A673 (cell line): Measurements from ENCODE around the gene BAIAP2. TPM values are rescaled to one million over a fixed set of nuclear protein-coding genes. Genes with fewer than 3 reads are reported as not detected.

Experiments
- BruUV-seq: library from RNA; stranded (reverse); fragments of 400-500 nt; replicated peaks from 2 replicates; lab custom pipeline; 2021; lab: Mats Ljungman, UMichigan
- CTCF ChIA-PET: fragments of 300-600 bp; sonication (Branson Sonifier 250); formaldehyde crosslinking; loops from one replicate; lab custom pipeline; 2022; ENCODE audit warnings: antibody characterized with exemption; lab: Charles Lee
- POLR2A ChIA-PET: fragments of 300-600 bp; sonication (Branson Sonifier 250); formaldehyde crosslinking; loops from one replicate; lab custom pipeline; 2022; ENCODE audit warnings: antibody characterized with exemption; ENCODE audit not compliant: low non-redundant PET; lab: Charles Lee
- DNase-seq: peaks from one replicate; pipeline ENCODE4 v3.0.0-alpha.2; 2015; ENCODE audit warnings: low spot score
- H3K27ac ChIP-seq: fragments of 200-600 bp; sonication (generic); 2 replicates; pipeline ENCODE4 v1.5.1; 2016; ENCODE audit warnings: mixed run types, low read depth, mild to moderate bottlenecking, mixed read lengths, antibody characterized with exemption, low read length; ENCODE audit not compliant: poor library complexity, severe bottlenecking
- H3K27me3 ChIP-seq: fragments of 200-600 bp; sonication (generic); replicated peaks from 2 replicates; pipeline ENCODE4 v1.6.1; 2017; ENCODE audit warnings: mixed run types, low read depth, mild to moderate bottlenecking, mixed read lengths, antibody characterized with exemption, low read length; ENCODE audit not compliant: insufficient read depth, poor library complexity
- H3K36me3 ChIP-seq: fragments of 200-600 bp; sonication (generic); 2 replicates; pipeline ENCODE4 v1.6.1; 2016; ENCODE audit warnings: mixed run types, mild to moderate bottlenecking, mixed read lengths, antibody characterized with exemption, low read length; ENCODE audit not compliant: insufficient read depth, poor library complexity, severe bottlenecking
- H3K4me1 ChIP-seq: fragments of 200-600 bp; sonication (generic); 2 replicates; pipeline ENCODE4 v1.6.1; 2017; ENCODE audit warnings: mixed run types, mild to moderate bottlenecking, mixed read lengths, antibody characterized with exemption, low read length; ENCODE audit not compliant: insufficient read depth, poor library complexity, severe bottlenecking
- H3K4me3 ChIP-seq: fragments of 200-600 bp; sonication (generic); 2 replicates; pipeline ENCODE4 v1.5.1; 2016; ENCODE audit warnings: low read depth, mixed run types, mild to moderate bottlenecking, mixed read lengths, low read length; ENCODE audit not compliant: poor library complexity, severe bottlenecking
- H3K9me3 ChIP-seq: fragments of 200-600 bp; sonication (generic); 2 replicates; pipeline ENCODE4 v1.6.1; 2016; ENCODE audit warnings: mixed run types, low read depth, mild to moderate bottlenecking, mixed read lengths, antibody characterized with exemption, low read length; ENCODE audit not compliant: poor library complexity, severe bottlenecking
- EZH2 ChIP-seq: fragments of 200-600 bp; sonication (generic); IDR thresholded peaks from 2 replicates; pipeline ENCODE4 v1.6.1; 2017; ENCODE audit warnings: borderline replicate concordance, low read depth, mild to moderate bottlenecking, mixed read lengths, antibody characterized with exemption, low read length; ENCODE audit not compliant: poor library complexity, severe bottlenecking
- intact Hi-C: fragments of 100-400 bp; cut with micrococcal nuclease; formaldehyde crosslinking; loops from one replicate; pipeline ENCODE4 v1.10.0; 2022; ENCODE audit not compliant: unreplicated experiment
- total RNA-seq: library from RNA; stranded (reverse); gene quantifications from 2 replicates; pipeline ENCODE4 v1.2.3, GENCODE V29; 2021
- TF ChIP-seq, protein P1 (sequence below): fragments of 300-800, 200-600 bp; sonication (generic); conservative IDR thresholded peaks from 2 replicates; pipeline ENCODE4 v1.5.1; 2017; ENCODE audit warnings: low read depth, mild to moderate bottlenecking, antibody characterized with exemption, low read length, moderate library complexity, mixed read lengths

Gene BAIAP2
- total RNA-seq, 1 experiment from 2014 or later = 51.6 TPM

DNA sequence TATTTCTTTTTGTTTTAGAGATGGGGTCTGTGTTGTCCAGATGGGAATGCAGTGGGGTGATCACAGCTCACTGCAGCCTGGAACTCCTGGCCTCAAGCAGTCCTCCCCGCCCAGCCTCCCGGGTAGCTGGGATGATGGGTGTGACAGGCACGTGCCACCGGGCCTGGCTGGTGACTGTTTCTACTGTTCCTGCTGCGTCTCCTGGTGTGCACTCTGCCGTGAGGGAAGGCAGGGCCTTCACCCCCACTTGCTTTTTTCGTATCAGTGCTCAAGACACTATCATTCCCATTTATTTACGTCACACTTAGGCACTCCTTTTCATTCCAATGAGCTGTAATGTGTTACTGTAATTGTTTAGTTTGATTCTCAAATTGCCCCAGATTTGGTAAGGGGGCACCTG, 105.1 kb downstream of the BAIAP2 start:
- Histone ChIP-seq H3K27me3 (no peaks in the 10 kb centered on the region), H3K4me1 (peaks cover 11% of the 10 kb centered on the region), H3K9me3 (no peaks in the 10 kb centered on the region), H3K27ac (no peak overlapping the region), H3K36me3 (no peaks in the 10 kb centered on the region), H3K4me3 (no peak overlapping the region)
- TF ChIP-seq, protein P1, sequence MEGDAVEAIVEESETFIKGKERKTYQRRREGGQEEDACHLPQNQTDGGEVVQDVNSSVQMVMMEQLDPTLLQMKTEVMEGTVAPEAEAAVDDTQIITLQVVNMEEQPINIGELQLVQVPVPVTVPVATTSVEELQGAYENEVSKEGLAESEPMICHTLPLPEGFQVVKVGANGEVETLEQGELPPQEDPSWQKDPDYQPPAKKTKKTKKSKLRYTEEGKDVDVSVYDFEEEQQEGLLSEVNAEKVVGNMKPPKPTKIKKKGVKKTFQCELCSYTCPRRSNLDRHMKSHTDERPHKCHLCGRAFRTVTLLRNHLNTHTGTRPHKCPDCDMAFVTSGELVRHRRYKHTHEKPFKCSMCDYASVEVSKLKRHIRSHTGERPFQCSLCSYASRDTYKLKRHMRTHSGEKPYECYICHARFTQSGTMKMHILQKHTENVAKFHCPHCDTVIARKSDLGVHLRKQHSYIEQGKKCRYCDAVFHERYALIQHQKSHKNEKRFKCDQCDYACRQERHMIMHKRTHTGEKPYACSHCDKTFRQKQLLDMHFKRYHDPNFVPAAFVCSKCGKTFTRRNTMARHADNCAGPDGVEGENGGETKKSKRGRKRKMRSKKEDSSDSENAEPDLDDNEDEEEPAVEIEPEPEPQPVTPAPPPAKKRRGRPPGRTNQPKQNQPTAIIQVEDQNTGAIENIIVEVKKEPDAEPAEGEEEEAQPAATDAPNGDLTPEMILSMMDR = no peak
- no peak for TF ChIP-seq EZH2
- intact Hi-C loops = no loop called here
- no peak for DNase-seq
- ChIA-PET CTCF (interaction anchor here (0.7 kb wide), 1 partner anchor 9 kb away, joined by 9 read pairs; no protein-coding TSS in a partner anchor), POLR2A (no interaction called here)
- no TSS peak for BruUV-seq

DNA sequence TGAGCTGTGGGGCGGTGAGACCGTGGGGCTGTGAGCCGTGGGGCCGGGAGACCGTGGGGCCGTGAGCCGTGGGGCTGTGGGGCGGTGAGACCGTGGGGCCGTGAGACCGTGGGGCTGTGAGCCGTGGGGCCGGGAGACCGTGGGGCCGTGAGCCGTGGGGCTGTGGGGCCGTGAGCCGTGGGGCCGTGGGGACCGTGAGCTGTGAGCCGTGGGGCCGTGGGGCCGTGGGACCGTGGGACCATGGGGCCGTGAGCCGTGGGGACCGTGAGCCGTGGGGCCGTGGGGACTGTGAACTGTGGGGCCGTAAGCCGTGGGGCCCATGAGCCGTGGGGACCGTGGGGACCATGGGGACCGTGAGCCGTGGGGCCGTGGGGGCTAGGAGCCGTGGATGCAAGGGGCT, 105.7 kb downstream of the BAIAP2 start:
- ChIA-PET CTCF (interaction anchor here (0.7 kb wide), 1 partner anchor 8 kb away, joined by 9 read pairs; no protein-coding TSS in a partner anchor), POLR2A (no interaction called here)
- Histone ChIP-seq H3K4me1 (peaks cover 11% of the 10 kb centered on the region), H3K27ac (no peak overlapping the region), H3K9me3 (no peaks in the 10 kb centered on the region), H3K27me3 (no peaks in the 10 kb centered on the region), H3K36me3 (no peaks in the 10 kb centered on the region), H3K4me3 (no peak overlapping the region)
- no peak for DNase-seq
- no TSS peak for BruUV-seq
- intact Hi-C loops = no loop called here
- no peak for TF ChIP-seq EZH2
- TF ChIP-seq, protein P1 = no peak

DNA sequence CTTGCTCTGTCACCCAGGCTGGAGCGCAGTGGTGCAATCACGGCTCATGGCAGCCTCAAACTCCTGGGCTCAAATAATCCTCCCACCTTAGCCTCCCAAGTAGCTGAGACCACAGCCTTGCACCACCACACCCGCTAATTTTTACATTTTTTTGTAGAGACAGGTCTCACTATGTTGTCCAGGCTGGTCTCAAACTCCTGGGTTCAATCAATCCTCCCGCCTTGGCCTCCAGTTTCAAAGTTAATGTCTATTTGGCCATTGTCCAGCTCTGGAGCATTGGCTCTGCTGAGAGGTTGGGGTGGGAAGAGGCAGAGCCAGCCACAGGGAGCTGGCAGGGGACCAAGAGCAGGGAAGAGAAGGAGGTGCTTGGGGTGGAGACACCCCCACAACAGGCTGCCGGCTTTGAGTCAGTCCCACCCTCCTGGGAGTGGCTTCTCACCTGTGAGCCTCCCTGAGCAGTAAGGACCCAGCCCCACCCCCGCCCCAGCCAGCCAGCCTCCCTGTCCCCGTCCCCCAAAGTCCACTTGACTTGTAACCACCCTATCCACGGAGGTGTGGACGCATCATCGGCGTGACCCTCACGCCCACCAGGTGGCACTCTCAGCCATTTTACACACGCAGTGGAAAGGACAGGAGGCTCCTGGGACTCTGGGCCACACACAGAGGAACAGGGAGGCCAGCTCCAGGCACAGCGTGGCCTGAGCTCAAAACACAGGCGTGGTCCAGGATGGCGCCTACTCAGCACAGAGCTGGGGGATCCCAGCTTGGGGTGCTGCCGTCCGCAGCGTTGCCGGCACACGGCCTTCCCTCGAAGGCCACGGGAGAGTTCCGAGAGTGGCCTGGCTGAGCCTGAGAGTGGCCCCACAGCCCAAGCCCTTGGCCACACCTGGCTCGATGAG, 107.6 kb downstream of the BAIAP2 start:
- H3K4me1 ChIP-seq = peaks cover 11% of the 10 kb centered on the region
- peak; percentile 85 for DNase-seq
- ChIA-PET POLR2A (interaction anchor here (0.5 kb wide), 1 partner anchor 85 kb away, joined by 15 read pairs; no protein-coding TSS in a partner anchor), CTCF (interaction anchor here (0.6 to 1.3 kb wide), 8 partner anchors 10 to 455 kb away, joined by 3 to 7 read pairs (median 4); no protein-coding TSS in a partner anchor)
- H3K4me3 ChIP-seq = no peak overlapping the region
- H3K36me3 ChIP-seq = no peaks in the 10 kb centered on the region
- no peaks in the 10 kb centered on the region for H3K9me3 ChIP-seq
- no TSS peak for BruUV-seq
- H3K27ac ChIP-seq = peak overlapping the region; percentile 8
- TF ChIP-seq, protein P1 = peak; percentile 85
- no peak for TF ChIP-seq EZH2
- intact Hi-C loops = no loop called here
- H3K27me3 ChIP-seq = no peaks in the 10 kb centered on the region
